Activated naive CD4-positive, alpha-beta T cell treated with anti-CD3 and anti-CD28 coated beads, Interleukin-2, amount 50 U/mL, for 24 hours (primary cell): Measurements from ENCODE around the gene MLXIPL.
"Not testable (repeated sequence)": the region's sequence is repeated elsewhere in the genome, so short reads cannot be mapped to it uniquely, and the experiment has no call there.

Source experiments
- H3K27ac Mint-ChIP-seq: one replicate; pipeline ENCODE4 v1.8.0; 2021; ENCODE audit warnings: mild to moderate bottlenecking, mixed read lengths
- H3K27me3 Mint-ChIP-seq: one replicate; pipeline ENCODE4 v1.8.0; 2021; ENCODE audit warnings: mixed read lengths
- H3K36me3 Mint-ChIP-seq: one replicate; pipeline ENCODE4 v1.8.0; 2021; ENCODE audit warnings: mixed read lengths
- H3K4me1 Mint-ChIP-seq: one replicate; pipeline ENCODE4 v1.8.0; 2021; ENCODE audit warnings: mixed read lengths
- H3K4me3 Mint-ChIP-seq: one replicate; pipeline ENCODE4 v1.8.0; 2021; ENCODE audit warnings: mild to moderate bottlenecking, mixed read lengths
- H3K9me3 Mint-ChIP-seq: one replicate; pipeline ENCODE4 v1.8.0; 2021; ENCODE audit warnings: mixed read lengths

Gene MLXIPL

GRCh38 chr7:73557397-73558257, 66.7 kb downstream of the MLXIPL start, which contains the start of gene BCL7B:
Gene BCL7B, minus strand, starts transcription at chr7:73557690. Its CDS starts 112 bp downstream, at chr7:73557578.
- Mint-ChIP-seq H3K27ac (peak within 1 kb of the TSS; percentile 97), H3K27me3 (no peaks in the 10 kb centered on the region), H3K4me1 (peaks cover 27% of the 10 kb centered on the region), H3K4me3 (peak within 1 kb of the TSS; percentile 94), H3K36me3 (no peaks in the 10 kb centered on the region), H3K9me3 (no peaks in the 10 kb centered on the region)

- Mint-ChIP-seq H3K27ac (peak overlapping the region; percentile 93), H3K9me3 (no peaks in the 10 kb centered on the region), H3K27me3 (no peaks in the 10 kb centered on the region), H3K36me3 (peaks cover 1% of the 10 kb centered on the region), H3K4me3 (peak overlapping the region; percentile 94), H3K4me1 (peaks cover 30% of the 10 kb centered on the region)
These were observed 67.3 kb downstream of the MLXIPL start for GRCh38 chr7:73557108-73557396.

GRCh38 chr7:73556208-73557107, 67.9 kb downstream of the MLXIPL start:
- Mint-ChIP-seq H3K9me3 (no peaks in the 10 kb centered on the region), H3K4me1 (peaks cover 32% of the 10 kb centered on the region), H3K27me3 (no peaks in the 10 kb centered on the region), H3K4me3 (peak overlapping the region; percentile 94), H3K36me3 (peaks cover 2% of the 10 kb centered on the region), H3K27ac (peak overlapping the region; percentile 93)

GRCh38 chr7:73555411-73555982, 68.8 kb downstream of the MLXIPL start:
- Mint-ChIP-seq H3K27ac (peak overlapping the region; percentile 93), H3K36me3 (peaks cover 4% of the 10 kb centered on the region), H3K4me1 (peaks cover 37% of the 10 kb centered on the region), H3K4me3 (peak overlapping the region; percentile 94), H3K27me3 (no peaks in the 10 kb centered on the region), H3K9me3 (no peaks in the 10 kb centered on the region)

GRCh38 chr7:73550093-73550492, 74.2 kb downstream of the MLXIPL start:
- H3K27ac Mint-ChIP-seq, H3K9me3 Mint-ChIP-seq, H3K27me3 Mint-ChIP-seq, H3K4me3 Mint-ChIP-seq, H3K36me3 Mint-ChIP-seq: not testable (repeated sequence)
- H3K4me1 Mint-ChIP-seq = peaks cover 54% of the 10 kb centered on the region

GRCh38 chr7:73549176-73549575, 75.1 kb downstream of the MLXIPL start:
- peaks cover 9% of the 10 kb centered on the region for H3K36me3 Mint-ChIP-seq
- H3K27ac Mint-ChIP-seq = peak overlapping the region; percentile 60
- no peak overlapping the region for H3K4me3 Mint-ChIP-seq
- H3K9me3 Mint-ChIP-seq = no peaks in the 10 kb centered on the region
- H3K27me3 Mint-ChIP-seq = no peaks in the 10 kb centered on the region
- peaks cover 50% of the 10 kb centered on the region for H3K4me1 Mint-ChIP-seq

GRCh38 chr7:73547841-73548240, 76.5 kb downstream of the MLXIPL start:
- Mint-ChIP-seq H3K4me3 (no peak overlapping the region), H3K4me1 (peaks cover 47% of the 10 kb centered on the region), H3K36me3 (peaks cover 13% of the 10 kb centered on the region), H3K27ac (no peak overlapping the region), H3K27me3 (no peaks in the 10 kb centered on the region), H3K9me3 (no peaks in the 10 kb centered on the region)

GRCh38 chr7:73544678-73545077, 79.6 kb downstream of the MLXIPL start:
- Mint-ChIP-seq H3K27ac (no peak overlapping the region), H3K27me3 (no peaks in the 10 kb centered on the region), H3K9me3 (no peaks in the 10 kb centered on the region), H3K4me3 (no peak overlapping the region), H3K36me3 (peaks cover 10% of the 10 kb centered on the region), H3K4me1 (peaks cover 35% of the 10 kb centered on the region)
